Measurements from ENCODE around the gene ANAPC7.

- TF ChIP-seq GATA2 (IDR thresholded peaks at IDR 0.05; ENCODE audit: low read depth, low read length) (no peak), GATA3 (IDR thresholded peaks at IDR 0.05; ENCODE audit: low read depth, low read length) (no peak)
Observed at GRCh38 chr12:110379631-110380030, 23.9 kb downstream of the ANAPC7 start.

Measured in SH-SY5Y (cell line).